Activated CD4-positive, alpha-beta T cell treated with anti-CD3 and anti-CD28 coated beads, Interleukin-2, amount 50 U/mL, for 48 hours (primary cell): ENCODE results near the gene RP9.
"Not testable (repeated sequence)": the region's sequence is repeated elsewhere in the genome, so short reads cannot be mapped to it uniquely, and the experiment has no call there.

Experiments used
- DNase-seq, 2 experiments: peaks; one replicate each; pipeline ENCODE4 v3.0.0-alpha.2; 2020

RP9 gene

GRCh38 chr7:33100770-33101169 lies 8.4 kb downstream of the RP9 start:
- DNase-seq: no peak

GRCh38 chr7:33099154-33099940 lies 9.9 kb downstream of the RP9 start:
- DNase-seq: no peak

GRCh38 chr7:33094745-33095275 lies 14.4 kb downstream of the RP9 start:
- DNase-seq: not testable (repeated sequence)

- DNase-seq: no peak
Measured at GRCh38 chr7:33093266-33093665, 15.9 kb downstream of the RP9 start.

- DNase-seq: no peak
Measured at GRCh38 chr7:33091641-33092191, 17.5 kb downstream of the RP9 start.

- no peak for DNase-seq
Measured at GRCh38 chr7:33091111-33091531, 18.1 kb downstream of the RP9 start.

GRCh38 chr7:33089142-33089541 lies 20.1 kb downstream of the RP9 start:
- no peak for DNase-seq

GRCh38 chr7:33087858-33088257 lies 21.3 kb downstream of the RP9 start:
- no peak for DNase-seq

GRCh38 chr7:33087356-33087755 lies 21.8 kb downstream of the RP9 start:
- DNase-seq: no peak

GRCh38 chr7:33079763-33080690 lies 29.2 kb downstream of the RP9 start:
- no peak for DNase-seq

GRCh38 chr7:33079096-33079495 lies 30.1 kb downstream of the RP9 start:
- no peak for DNase-seq

GRCh38 chr7:33076737-33077136 lies 32.5 kb downstream of the RP9 start:
- no peak for DNase-seq

GRCh38 chr7:33075818-33076518 lies 33.2 kb downstream of the RP9 start:
- no peak for DNase-seq

GRCh38 chr7:33073243-33073642 lies 36.0 kb downstream of the RP9 start:
- no peak for DNase-seq

GRCh38 chr7:33072471-33072870 lies 36.7 kb downstream of the RP9 start:
- DNase-seq: no peak

GRCh38 chr7:33070831-33071230 lies 38.4 kb downstream of the RP9 start:
- DNase-seq: no peak

GRCh38 chr7:33070277-33070676 lies 38.9 kb downstream of the RP9 start:
- no peak for DNase-seq

GRCh38 chr7:33067921-33068320 lies 41.3 kb downstream of the RP9 start:
- DNase-seq: no peak

GRCh38 chr7:33066771-33067170 lies 42.4 kb downstream of the RP9 start:
- DNase-seq: no peak

- DNase-seq: no peak
Measured at GRCh38 chr7:33065981-33066380, 43.2 kb downstream of the RP9 start.

- DNase-seq: peak; percentile 89 to 90
Measured at GRCh38 chr7:33062782-33063443, 46.3 kb downstream of the RP9 start.
